GM23338 (cell line): ENCODE data around the gene NPAS3.

ENCODE experiments used
- CREB1 ChIP-seq: fragments of 250-450 bp; sonication (Bioruptor Pico); IDR thresholded peaks from 2 replicates; pipeline ENCODE4 v1.5.0; 2020; ENCODE audit warnings: low read depth, mild to moderate bottlenecking, moderate library complexity
- POLR2AphosphoS5 ChIP-seq: IDR thresholded peaks from 2 replicates; pipeline ENCODE4 v1.6.1; 2016; ENCODE audit warnings: antibody characterized with exemption, low read depth
- TF ChIP-seq, protein P1 (sequence below), 2 experiments: fragments of 200-600 bp in 1 of 2; sonication (generic) in 1 of 2; conservative IDR thresholded peaks; 2 replicates each; pipeline versions ENCODE4 v1.5.1 to v1.6.1; 2016 to 2017; ENCODE audit warnings: antibody characterized with exemption in 2 of 2, low read depth in 2 of 2, mild to moderate bottlenecking in 2 of 2, moderate library complexity in 1 of 2

- TF ChIP-seq, protein P1, sequence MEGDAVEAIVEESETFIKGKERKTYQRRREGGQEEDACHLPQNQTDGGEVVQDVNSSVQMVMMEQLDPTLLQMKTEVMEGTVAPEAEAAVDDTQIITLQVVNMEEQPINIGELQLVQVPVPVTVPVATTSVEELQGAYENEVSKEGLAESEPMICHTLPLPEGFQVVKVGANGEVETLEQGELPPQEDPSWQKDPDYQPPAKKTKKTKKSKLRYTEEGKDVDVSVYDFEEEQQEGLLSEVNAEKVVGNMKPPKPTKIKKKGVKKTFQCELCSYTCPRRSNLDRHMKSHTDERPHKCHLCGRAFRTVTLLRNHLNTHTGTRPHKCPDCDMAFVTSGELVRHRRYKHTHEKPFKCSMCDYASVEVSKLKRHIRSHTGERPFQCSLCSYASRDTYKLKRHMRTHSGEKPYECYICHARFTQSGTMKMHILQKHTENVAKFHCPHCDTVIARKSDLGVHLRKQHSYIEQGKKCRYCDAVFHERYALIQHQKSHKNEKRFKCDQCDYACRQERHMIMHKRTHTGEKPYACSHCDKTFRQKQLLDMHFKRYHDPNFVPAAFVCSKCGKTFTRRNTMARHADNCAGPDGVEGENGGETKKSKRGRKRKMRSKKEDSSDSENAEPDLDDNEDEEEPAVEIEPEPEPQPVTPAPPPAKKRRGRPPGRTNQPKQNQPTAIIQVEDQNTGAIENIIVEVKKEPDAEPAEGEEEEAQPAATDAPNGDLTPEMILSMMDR (conservative IDR thresholded peaks at IDR 0.05; ENCODE audit: low read depth in 2 of 2) = no peak
- TF ChIP-seq CREB1 (CRISPR knock-in tag) (no peak), POLR2AphosphoS5 (no peak)
Measured at GRCh38 chr14:33737446-33737845, 798.8 kb downstream of the NPAS3 start.
